Adrenal gland (tissue), 5 donors: Measurements from ENCODE around the gene SECISBP2L.

ENCODE experiments used
- POLR2A ChIP-seq, 2 donors: fragments of 450-650 bp; IDR thresholded peaks; one replicate each; pipeline ENCODE4 v1.6.1; 2017; ENCODE audit warnings: antibody characterized with exemption in 2 of 2, mild to moderate bottlenecking in 2 of 2, moderate library complexity in 1 of 2
- TF ChIP-seq, protein P1 (sequence below), 6 experiments: fragments of 450-650 bp in 4 of 6; fragments of 200-600 bp in 2 of 6; sonication (generic) in 1 of 6; IDR thresholded peaks; 1 replicate in 5 of 6; 2 replicates in 1 of 6; pipeline versions ENCODE4 v1.5.1 to v1.8.0; 2016 to 2021; ENCODE audit warnings: antibody characterized with exemption in 6 of 6, mild to moderate bottlenecking in 2 of 6, moderate library complexity in 1 of 6
- donor health status: DM: no; HTN: no; CAD: no.

DNA sequence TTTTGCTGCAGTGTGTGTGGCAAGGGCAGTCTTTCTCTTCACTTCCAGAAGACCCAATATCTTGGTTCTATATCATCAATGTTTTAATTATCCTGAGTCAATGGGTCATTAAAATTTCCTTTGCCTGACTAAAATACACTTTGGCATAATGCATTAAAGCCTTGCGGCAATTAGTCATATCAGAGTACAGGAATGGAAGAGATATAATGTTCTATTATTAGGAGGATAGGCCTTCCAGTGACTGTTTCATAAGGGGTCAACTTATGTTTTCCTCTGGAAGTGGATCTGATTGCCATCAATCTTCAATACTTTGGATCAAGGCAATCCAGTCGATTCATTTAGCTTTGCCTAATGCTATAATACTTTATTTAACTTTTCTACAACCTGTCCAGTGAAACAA is 9.4 kb upstream of the SECISBP2L start:
- TF ChIP-seq, protein P1, sequence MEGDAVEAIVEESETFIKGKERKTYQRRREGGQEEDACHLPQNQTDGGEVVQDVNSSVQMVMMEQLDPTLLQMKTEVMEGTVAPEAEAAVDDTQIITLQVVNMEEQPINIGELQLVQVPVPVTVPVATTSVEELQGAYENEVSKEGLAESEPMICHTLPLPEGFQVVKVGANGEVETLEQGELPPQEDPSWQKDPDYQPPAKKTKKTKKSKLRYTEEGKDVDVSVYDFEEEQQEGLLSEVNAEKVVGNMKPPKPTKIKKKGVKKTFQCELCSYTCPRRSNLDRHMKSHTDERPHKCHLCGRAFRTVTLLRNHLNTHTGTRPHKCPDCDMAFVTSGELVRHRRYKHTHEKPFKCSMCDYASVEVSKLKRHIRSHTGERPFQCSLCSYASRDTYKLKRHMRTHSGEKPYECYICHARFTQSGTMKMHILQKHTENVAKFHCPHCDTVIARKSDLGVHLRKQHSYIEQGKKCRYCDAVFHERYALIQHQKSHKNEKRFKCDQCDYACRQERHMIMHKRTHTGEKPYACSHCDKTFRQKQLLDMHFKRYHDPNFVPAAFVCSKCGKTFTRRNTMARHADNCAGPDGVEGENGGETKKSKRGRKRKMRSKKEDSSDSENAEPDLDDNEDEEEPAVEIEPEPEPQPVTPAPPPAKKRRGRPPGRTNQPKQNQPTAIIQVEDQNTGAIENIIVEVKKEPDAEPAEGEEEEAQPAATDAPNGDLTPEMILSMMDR (IDR thresholded peaks at IDR 0.05), result no peak
- no peak for TF ChIP-seq POLR2A (IDR thresholded peaks at IDR 0.05)
